Measurements from ENCODE around the gene SLC39A12. TPM values are rescaled to one million over a fixed set of nuclear protein-coding genes. Genes with fewer than 3 reads are reported as not detected.

SLC39A12 gene
- total and polyA plus RNA-seq, 2 of the 13 experiments (the other 11 are each of a cell fraction or from before 2014, with no cell fraction given), result not detected

- no peak for TF ChIP-seq U2AF2 (IDR thresholded peaks at IDR 0.05; ENCODE audit: low read depth, low read length)
- TF ChIP-seq CCAR2 (optimal IDR thresholded peaks at IDR 0.05; ENCODE audit: low read depth, low read length), result no peak
- TF ChIP-seq ZGPAT (CRISPR knock-in tag; IDR thresholded peaks at IDR 0.05), result no peak
- no peak for TF ChIP-seq MYC (CRISPR knock-in tag; IDR thresholded peaks at IDR 0.05; ENCODE audit: borderline replicate concordance)
- no peak for TF ChIP-seq ZNF782 (CRISPR knock-in tag; IDR thresholded peaks at IDR 0.05; ENCODE audit: borderline replicate concordance)
- TF ChIP-seq ZSCAN12 (CRISPR knock-in tag; IDR thresholded peaks at IDR 0.05), result no peak
- TF ChIP-seq ZNF512B (CRISPR knock-in tag; IDR thresholded peaks at IDR 0.05; ENCODE audit: borderline replicate concordance), result no peak
- no peak for TF ChIP-seq ZNF30 (CRISPR knock-in tag; IDR thresholded peaks at IDR 0.05)
- TF ChIP-seq MTERF4 (CRISPR knock-in tag; IDR thresholded peaks at IDR 0.05), result no peak
These were observed 30.2 kb downstream of the SLC39A12 start (continued) for GRCh38 chr10:17981766-17982380.

Data from HepG2 (cell line).